ENCODE results near the gene BRWD1.
A peak's percentile ranks its signal among the peaks of the same experiment; 100 is the strongest.

The BRWD1 gene

DNA sequence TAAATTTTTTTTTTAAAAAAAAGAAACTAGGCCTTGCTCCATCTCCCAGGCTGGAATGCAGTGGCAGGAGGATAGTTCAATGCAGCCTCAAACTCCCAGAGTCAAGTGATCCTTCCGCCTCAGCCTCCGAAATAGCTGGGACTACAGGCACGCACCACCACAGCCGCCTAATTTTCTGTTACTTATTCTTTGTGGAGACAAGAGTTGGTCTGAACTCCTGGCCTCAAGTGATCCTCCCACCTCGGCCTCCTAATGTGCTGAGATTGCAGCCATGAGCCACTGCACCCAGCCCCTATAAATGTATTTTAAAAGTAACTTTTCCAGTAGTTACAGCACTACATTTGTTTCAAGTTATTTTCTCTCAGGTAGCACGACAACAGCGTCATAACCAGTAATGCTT, 2.3 kb downstream of the BRWD1 start:
- TF ChIP-seq, protein P1, sequence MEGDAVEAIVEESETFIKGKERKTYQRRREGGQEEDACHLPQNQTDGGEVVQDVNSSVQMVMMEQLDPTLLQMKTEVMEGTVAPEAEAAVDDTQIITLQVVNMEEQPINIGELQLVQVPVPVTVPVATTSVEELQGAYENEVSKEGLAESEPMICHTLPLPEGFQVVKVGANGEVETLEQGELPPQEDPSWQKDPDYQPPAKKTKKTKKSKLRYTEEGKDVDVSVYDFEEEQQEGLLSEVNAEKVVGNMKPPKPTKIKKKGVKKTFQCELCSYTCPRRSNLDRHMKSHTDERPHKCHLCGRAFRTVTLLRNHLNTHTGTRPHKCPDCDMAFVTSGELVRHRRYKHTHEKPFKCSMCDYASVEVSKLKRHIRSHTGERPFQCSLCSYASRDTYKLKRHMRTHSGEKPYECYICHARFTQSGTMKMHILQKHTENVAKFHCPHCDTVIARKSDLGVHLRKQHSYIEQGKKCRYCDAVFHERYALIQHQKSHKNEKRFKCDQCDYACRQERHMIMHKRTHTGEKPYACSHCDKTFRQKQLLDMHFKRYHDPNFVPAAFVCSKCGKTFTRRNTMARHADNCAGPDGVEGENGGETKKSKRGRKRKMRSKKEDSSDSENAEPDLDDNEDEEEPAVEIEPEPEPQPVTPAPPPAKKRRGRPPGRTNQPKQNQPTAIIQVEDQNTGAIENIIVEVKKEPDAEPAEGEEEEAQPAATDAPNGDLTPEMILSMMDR (IDR thresholded peaks at IDR 0.05; ENCODE audit: insufficient read depth, low read length, poor library complexity, severe bottlenecking), result no peak
- no peak for TF ChIP-seq EZH2phosphoT487 (conservative IDR thresholded peaks at IDR 0.05; ENCODE audit: low read length)
- H3F3A ChIP-seq (ENCODE audit: insufficient read depth), result peaks cover 48% of the 10 kb centered on the region
- no peak overlapping the region for H3K27ac ChIP-seq (ENCODE audit: low read depth, low read length)
- H3K27me3 ChIP-seq (ENCODE audit: low read length), result no peaks in the 10 kb centered on the region
- H3K9ac ChIP-seq (ENCODE audit: low read length), result no peak overlapping the region
- peaks cover 30% of the 10 kb centered on the region for H4K20me1 ChIP-seq (ENCODE audit: low read depth, low read length)
- no peaks in the 10 kb centered on the region for H3K9me2 ChIP-seq (replicated peaks; ENCODE audit: insufficient read depth, low read length)
- H3K4me2 ChIP-seq (ENCODE audit: low read depth, low read length, poor library complexity, severe bottlenecking), result peak overlapping the region; percentile 69
- H3K36me3 ChIP-seq (ENCODE audit: low read length), result peaks cover 39% of the 10 kb centered on the region
- H3K4me3 ChIP-seq (ENCODE audit: insufficient read depth, low read length, poor library complexity, severe bottlenecking), result no peak overlapping the region
- H3K79me2 ChIP-seq (ENCODE audit: insufficient read depth, low read length), result peaks cover 73% of the 10 kb centered on the region
- no peaks in the 10 kb centered on the region for H3K9me3 ChIP-seq (ENCODE audit: insufficient read depth, low read length)
- no peak overlapping the region for H2AFZ ChIP-seq (ENCODE audit: low read depth, low read length, severe bottlenecking)

DNA sequence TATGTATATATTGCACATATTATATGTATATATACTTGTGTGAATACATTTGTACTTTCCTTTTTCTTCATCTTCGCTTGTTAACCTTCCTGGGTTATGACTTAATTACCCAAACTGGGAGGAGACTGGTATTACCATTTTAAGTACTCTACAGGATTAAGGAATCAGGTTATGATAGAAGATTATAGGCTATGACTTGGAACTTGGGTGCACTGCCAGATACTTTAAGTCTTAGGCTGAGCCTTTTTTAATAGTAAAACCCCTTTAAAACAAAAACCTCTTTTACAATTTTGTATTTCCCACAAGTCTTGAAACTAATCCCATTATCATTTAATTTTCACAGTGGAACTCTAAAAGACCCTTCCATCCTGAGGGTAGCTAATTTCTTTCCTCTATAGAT, 6.0 kb downstream of the BRWD1 start:
- no peak overlapping the region for H3K4me2 ChIP-seq (ENCODE audit: low read depth, low read length, poor library complexity, severe bottlenecking)
- no peak overlapping the region for H3K9ac ChIP-seq (ENCODE audit: low read length)
- no peak overlapping the region for H3K27ac ChIP-seq (ENCODE audit: low read depth, low read length)
- peaks cover 30% of the 10 kb centered on the region for H4K20me1 ChIP-seq (ENCODE audit: low read depth, low read length)
- H3K27me3 ChIP-seq (ENCODE audit: low read length), result no peaks in the 10 kb centered on the region
- peaks cover 91% of the 10 kb centered on the region for H3K79me2 ChIP-seq (ENCODE audit: insufficient read depth, low read length)
- no peaks in the 10 kb centered on the region for H3K9me2 ChIP-seq (replicated peaks; ENCODE audit: insufficient read depth, low read length)
- H3K36me3 ChIP-seq (ENCODE audit: low read length), result peaks cover 47% of the 10 kb centered on the region
- H3F3A ChIP-seq (ENCODE audit: insufficient read depth), result peaks cover 30% of the 10 kb centered on the region; the same call in 1 of the 2 replicates
- H3K9me3 ChIP-seq (ENCODE audit: insufficient read depth, low read length), result no peaks in the 10 kb centered on the region
- no peak for TF ChIP-seq EZH2phosphoT487 (conservative IDR thresholded peaks at IDR 0.05; ENCODE audit: low read length)
- TF ChIP-seq, protein P1 (IDR thresholded peaks at IDR 0.05; ENCODE audit: insufficient read depth, low read length, poor library complexity, severe bottlenecking), result no peak
- H2AFZ ChIP-seq (ENCODE audit: low read depth, low read length, severe bottlenecking), result no peak overlapping the region
- no peak overlapping the region for H3K4me3 ChIP-seq (ENCODE audit: insufficient read depth, low read length, poor library complexity, severe bottlenecking)

DNA sequence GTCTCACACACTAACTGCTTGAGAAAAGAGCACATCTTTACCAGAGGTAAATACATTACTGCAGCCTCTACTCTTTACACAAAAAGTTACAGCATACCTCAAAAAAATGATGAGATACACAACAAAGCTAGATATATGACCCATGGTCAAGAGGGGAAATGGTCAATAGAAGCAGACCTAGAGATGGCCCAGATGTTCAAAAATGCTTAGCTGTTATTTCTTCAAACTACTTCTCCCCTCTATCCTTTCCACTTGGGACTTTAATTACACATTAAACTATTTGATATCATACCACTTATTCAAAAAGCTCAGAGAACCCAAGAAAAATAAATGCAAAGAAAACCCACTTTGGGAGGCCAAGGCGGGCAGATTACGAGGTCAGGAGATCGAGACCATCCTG, 12.8 kb downstream of the BRWD1 start:
- H3K4me3 ChIP-seq (ENCODE audit: insufficient read depth, low read length, poor library complexity, severe bottlenecking), result no peak overlapping the region
- peaks cover 15% of the 10 kb centered on the region; the same call in 1 of the 2 replicates for H4K20me1 ChIP-seq (ENCODE audit: low read depth, low read length)
- no peaks in the 10 kb centered on the region for H3K9me2 ChIP-seq (replicated peaks; ENCODE audit: insufficient read depth, low read length)
- H2AFZ ChIP-seq (ENCODE audit: low read depth, low read length, severe bottlenecking), result no peak overlapping the region
- H3K9me3 ChIP-seq (ENCODE audit: insufficient read depth, low read length), result no peaks in the 10 kb centered on the region
- H3K4me2 ChIP-seq (ENCODE audit: low read depth, low read length, poor library complexity, severe bottlenecking), result no peak overlapping the region
- peaks cover 14% of the 10 kb centered on the region; the same call in 1 of the 2 replicates for H3F3A ChIP-seq (ENCODE audit: insufficient read depth)
- peaks cover 56% of the 10 kb centered on the region for H3K36me3 ChIP-seq (ENCODE audit: low read length)
- TF ChIP-seq EZH2phosphoT487 (conservative IDR thresholded peaks at IDR 0.05; ENCODE audit: low read length), result no peak
- TF ChIP-seq, protein P1 (IDR thresholded peaks at IDR 0.05; ENCODE audit: insufficient read depth, low read length, poor library complexity, severe bottlenecking), result no peak
- H3K9ac ChIP-seq (ENCODE audit: low read length), result no peak overlapping the region
- H3K27me3 ChIP-seq (ENCODE audit: low read length), result no peaks in the 10 kb centered on the region
- peaks cover 86% of the 10 kb centered on the region for H3K79me2 ChIP-seq (ENCODE audit: insufficient read depth, low read length)
- H3K27ac ChIP-seq (ENCODE audit: low read depth, low read length), result no peak overlapping the region
